ENCODE measurements around the gene TPD52L1. TPM values are rescaled to one million over a fixed set of nuclear protein-coding genes. Genes with fewer than 3 reads are reported as not detected.

The TPD52L1 gene
- total and polyA plus RNA-seq, 2 donors (not counting 1 experiment from before 2014, with no cell fraction given), result not detected

- H3K4me3 Mint-ChIP-seq, result no peak overlapping the region
- Histone ChIP-seq H2AFZ (ENCODE audit: insufficient read depth, low read depth, low read length, poor library complexity, severe bottlenecking) (no peak overlapping the region), H4K20me1 (ENCODE audit: control insufficient read depth, insufficient read depth, low read length, poor library complexity, severe bottlenecking) (no peaks in the 10 kb centered on the region), H3K4me1 (ENCODE audit: control insufficient read depth in 2 of 2, insufficient read depth in 2 of 2, low read length in 2 of 2) (no peaks in the 10 kb centered on the region), H3K27me3 (replicated peaks in 1 of 4; ENCODE audit: control extremely low read depth in 1 of 4, control insufficient read depth in 3 of 4, insufficient read depth in 4 of 4, low read length in 3 of 4) (no peaks in the 10 kb centered on the region), H3K79me2 (ENCODE audit: control insufficient read depth, insufficient read depth, low read length) (no peaks in the 10 kb centered on the region), H3K9ac (ENCODE audit: low read length) (no peak overlapping the region), H3K9me3 (ENCODE audit: control extremely low read depth in 1 of 3, control insufficient read depth in 2 of 3, insufficient read depth in 1 of 3, low read length in 2 of 3) (no peaks in the 10 kb centered on the region), H3K4me2 (replicated peaks; ENCODE audit: low read depth, low read length, poor library complexity, severe bottlenecking) (no peak overlapping the region), H3K36me3 (replicated peaks in 1 of 2; ENCODE audit: control extremely low read depth in 1 of 2, control insufficient read depth in 1 of 2, extremely low read depth in 1 of 2, insufficient read depth in 2 of 2, low read length in 1 of 2) (no peaks in the 10 kb centered on the region), H3K4me3 (ENCODE audit: control extremely low read depth in 1 of 5, extremely low read depth in 1 of 5, insufficient read depth in 1 of 5, low read depth in 2 of 5, low read length in 4 of 5) (no peak overlapping the region), H3K27ac (ENCODE audit: low read length in 2 of 2) (no peak overlapping the region)
- H3K27me3 Mint-ChIP-seq, result peaks cover 8% of the 10 kb centered on the region
- ChIA-PET POLR2A (no interaction called here), CTCF (interaction anchor here (1.0 kb wide), 1 partner anchor 19 kb away, joined by 6 read pairs; no protein-coding TSS in a partner anchor)
- no peaks in the 10 kb centered on the region for H3K4me1 Mint-ChIP-seq
- intact Hi-C loops (cut with micrococcal nuclease), result no loop called here
- no peak for TF ChIP-seq CTCF (IDR thresholded peaks at IDR 0.05)
- TF ChIP-seq EZH2 (IDR thresholded peaks at IDR 0.05; ENCODE audit: borderline replicate concordance, insufficient read depth, low read depth, low read length, poor library complexity, severe bottlenecking), result no peak
- no peak for ATAC-seq (ENCODE audit: low read depth)
- no peaks in the 10 kb centered on the region for H3K9me3 Mint-ChIP-seq (ENCODE audit: insufficient read depth)
- WGBS (ENCODE audit: insufficient coverage), result 50% methylated on average over 1 of the region's 1 CpG
- H3K27ac Mint-ChIP-seq, result no peak overlapping the region
- DNase-seq, result no peak
Measured at GRCh38 chr6:125174626-125175025, 21.1 kb downstream of the TPD52L1 start.

- Histone ChIP-seq H2AFZ (ENCODE audit: insufficient read depth, low read depth, low read length, poor library complexity, severe bottlenecking) (no peak overlapping the region), H3K79me2 (ENCODE audit: control insufficient read depth, insufficient read depth, low read length) (no peaks in the 10 kb centered on the region), H3K27ac (ENCODE audit: low read length in 2 of 2) (no peak overlapping the region), H4K20me1 (ENCODE audit: control insufficient read depth, insufficient read depth, low read length, poor library complexity, severe bottlenecking) (no peaks in the 10 kb centered on the region), H3K9ac (ENCODE audit: low read length) (no peak overlapping the region), H3K27me3 (replicated peaks in 1 of 4; ENCODE audit: control extremely low read depth in 1 of 4, control insufficient read depth in 3 of 4, insufficient read depth in 4 of 4, low read length in 3 of 4) (no peaks in the 10 kb centered on the region), H3K4me3 (ENCODE audit: control extremely low read depth in 1 of 5, extremely low read depth in 1 of 5, insufficient read depth in 1 of 5, low read depth in 2 of 5, low read length in 4 of 5) (no peak overlapping the region), H3K4me2 (replicated peaks; ENCODE audit: low read depth, low read length, poor library complexity, severe bottlenecking) (no peak overlapping the region), H3K4me1 (ENCODE audit: control insufficient read depth in 2 of 2, insufficient read depth in 2 of 2, low read length in 2 of 2) (no peaks in the 10 kb centered on the region), H3K36me3 (replicated peaks in 1 of 2; ENCODE audit: control extremely low read depth in 1 of 2, control insufficient read depth in 1 of 2, extremely low read depth in 1 of 2, insufficient read depth in 2 of 2, low read length in 1 of 2) (no peaks in the 10 kb centered on the region), H3K9me3 (ENCODE audit: control extremely low read depth in 1 of 3, control insufficient read depth in 2 of 3, insufficient read depth in 1 of 3, low read length in 2 of 3) (no peaks in the 10 kb centered on the region)
- DNase-seq (no peak), ATAC-seq (ENCODE audit: low read depth) (no peak)
- Mint-ChIP-seq H3K27me3 (peaks cover 7% of the 10 kb centered on the region), H3K9me3 (ENCODE audit: insufficient read depth) (no peaks in the 10 kb centered on the region), H3K4me1 (no peaks in the 10 kb centered on the region), H3K27ac (no peak overlapping the region), H3K4me3 (no peak overlapping the region)
- intact Hi-C loops (cut with micrococcal nuclease), result no loop called here
- ChIA-PET CTCF (interaction anchor here (1.0 kb wide), 1 partner anchor 18 kb away, joined by 6 read pairs; no protein-coding TSS in a partner anchor), POLR2A (no interaction called here)
- 89% methylated on average over 1 of the region's 1 CpG for WGBS (ENCODE audit: insufficient coverage)
- TF ChIP-seq EZH2 (IDR thresholded peaks at IDR 0.05; ENCODE audit: borderline replicate concordance, insufficient read depth, low read depth, low read length, poor library complexity, severe bottlenecking) (no peak), CTCF (IDR thresholded peaks at IDR 0.05) (no peak)
Measured at GRCh38 chr6:125175466-125176048, 22.0 kb downstream of the TPD52L1 start.
